Ishikawa (cell line): Measurements from ENCODE around the gene CDHR5.

Experiments used
- CEBPB ChIP-seq: IDR thresholded peaks from 2 replicates; pipeline ENCODE4 v1.6.1; 2012
- CREB1 ChIP-seq: IDR thresholded peaks from 2 replicates; pipeline ENCODE4 v1.6.1; 2012; ENCODE audit warnings: low read depth
- EGR1 ChIP-seq: IDR thresholded peaks from 2 replicates; pipeline ENCODE4 v1.6.1; 2012
- EP300 ChIP-seq: IDR thresholded peaks from 2 replicates; pipeline ENCODE4 v1.6.1; 2012; ENCODE audit warnings: borderline replicate concordance
- FOXM1 ChIP-seq: IDR thresholded peaks from 2 replicates; pipeline ENCODE4 v1.6.1; 2012; ENCODE audit warnings: low read depth, borderline replicate concordance
- MAX ChIP-seq: IDR thresholded peaks from 2 replicates; pipeline ENCODE4 v1.6.1; 2012
- NFIC ChIP-seq: IDR thresholded peaks from 2 replicates; pipeline ENCODE4 v1.6.1; 2012
- RAD21 ChIP-seq: IDR thresholded peaks from 2 replicates; pipeline ENCODE4 v1.6.1; 2012; ENCODE audit warnings: low read depth
- TAF1 ChIP-seq: IDR thresholded peaks from 2 replicates; pipeline ENCODE4 v1.6.1; 2012; ENCODE audit warnings: low read depth, mild to moderate bottlenecking
- TCF12 ChIP-seq: IDR thresholded peaks from 2 replicates; pipeline ENCODE4 v1.6.1; 2012; ENCODE audit warnings: low read depth
- TEAD4 ChIP-seq: IDR thresholded peaks from 2 replicates; pipeline ENCODE4 v1.6.1; 2012
- USF1 ChIP-seq: IDR thresholded peaks from 2 replicates; pipeline ENCODE4 v1.6.1; 2012
- YY1 ChIP-seq: IDR thresholded peaks from 2 replicates; pipeline ENCODE4 v1.6.1; 2012; ENCODE audit warnings: low read depth
- ZBTB7A ChIP-seq: IDR thresholded peaks from 2 replicates; pipeline ENCODE4 v1.6.1; 2012; ENCODE audit warnings: low read depth
- TF ChIP-seq, protein P1 (sequence below): IDR thresholded peaks from 2 replicates; pipeline ENCODE4 v1.6.1; 2012; ENCODE audit warnings: low read depth, mild to moderate bottlenecking

CDHR5 gene

DNA sequence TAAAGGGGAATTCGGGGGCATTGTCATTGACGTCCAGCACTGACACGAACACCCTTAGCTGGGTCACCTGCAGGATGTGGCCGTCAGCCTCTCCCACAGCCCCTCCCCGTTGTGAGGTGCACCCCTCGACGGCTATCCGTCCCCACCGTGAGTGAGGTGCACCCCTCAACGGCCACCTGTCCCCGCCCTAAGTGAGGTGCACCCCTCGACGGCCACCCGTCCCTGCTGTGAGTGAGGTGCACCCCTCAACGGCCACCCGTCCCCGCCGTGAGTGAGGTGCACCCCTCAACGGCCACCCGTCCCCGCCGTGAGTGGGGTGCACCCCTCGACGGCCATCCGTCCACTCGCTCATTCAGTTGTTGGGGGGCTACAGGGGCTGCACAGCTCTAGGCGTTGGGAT, 2.9 kb downstream of the CDHR5 start:
- TF ChIP-seq NFIC (no peak), ZBTB7A (no peak), TCF12 (no peak), FOXM1 (no peak), RAD21 (no peak), CEBPB (no peak)

DNA sequence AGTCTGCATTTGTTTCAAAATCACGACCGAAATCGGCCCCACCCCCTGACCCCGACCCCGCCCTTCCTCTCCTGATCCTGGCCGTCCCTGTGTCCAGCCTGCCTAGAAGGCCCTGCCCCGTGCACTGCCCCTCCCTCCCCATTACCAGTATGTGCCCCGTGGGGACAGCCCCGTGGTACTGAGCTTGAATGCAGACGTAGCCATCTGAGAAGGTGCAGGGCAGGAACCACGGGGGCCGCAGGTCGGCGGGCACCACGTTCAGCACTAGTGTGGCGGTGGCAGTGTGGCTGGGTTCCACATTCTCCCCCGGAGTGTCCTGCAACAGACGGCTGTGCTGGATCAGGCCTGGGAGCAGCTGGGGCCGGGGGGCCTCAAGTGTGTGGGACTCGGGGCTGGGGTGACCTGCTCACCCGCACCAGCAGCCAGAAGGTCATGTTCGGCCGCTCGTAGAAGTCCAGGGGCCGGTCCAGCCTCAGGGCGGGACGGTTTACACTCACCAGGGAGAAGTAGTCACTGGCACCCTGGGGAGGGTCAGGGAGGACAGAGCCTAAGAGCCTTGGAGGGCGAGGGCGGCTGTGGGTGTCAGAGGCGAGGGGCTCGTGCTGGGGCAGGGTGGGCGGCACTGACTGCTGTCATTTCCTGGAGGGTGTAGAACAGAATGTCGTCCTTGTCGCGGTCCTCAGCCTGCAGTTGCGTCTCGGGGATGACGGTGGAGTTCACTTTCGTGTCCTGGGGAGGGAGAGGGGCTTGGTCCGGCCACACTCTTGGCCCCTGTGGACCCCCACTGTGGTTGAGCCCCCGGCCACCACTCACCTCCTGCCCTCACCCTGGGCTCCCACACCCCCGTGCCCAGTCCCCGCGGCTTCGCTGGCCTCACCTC, 3.6 kb downstream of the CDHR5 start:
- TF ChIP-seq EGR1 (no peak), FOXM1 (no peak), CEBPB (no peak), ZBTB7A (no peak), TCF12 (no peak), CREB1 (no peak), MAX (no peak), USF1 (no peak), EP300 (no peak), NFIC (no peak), YY1 (no peak), TAF1 (no peak), RAD21 (no peak), TEAD4 (no peak)
- TF ChIP-seq, protein P1, sequence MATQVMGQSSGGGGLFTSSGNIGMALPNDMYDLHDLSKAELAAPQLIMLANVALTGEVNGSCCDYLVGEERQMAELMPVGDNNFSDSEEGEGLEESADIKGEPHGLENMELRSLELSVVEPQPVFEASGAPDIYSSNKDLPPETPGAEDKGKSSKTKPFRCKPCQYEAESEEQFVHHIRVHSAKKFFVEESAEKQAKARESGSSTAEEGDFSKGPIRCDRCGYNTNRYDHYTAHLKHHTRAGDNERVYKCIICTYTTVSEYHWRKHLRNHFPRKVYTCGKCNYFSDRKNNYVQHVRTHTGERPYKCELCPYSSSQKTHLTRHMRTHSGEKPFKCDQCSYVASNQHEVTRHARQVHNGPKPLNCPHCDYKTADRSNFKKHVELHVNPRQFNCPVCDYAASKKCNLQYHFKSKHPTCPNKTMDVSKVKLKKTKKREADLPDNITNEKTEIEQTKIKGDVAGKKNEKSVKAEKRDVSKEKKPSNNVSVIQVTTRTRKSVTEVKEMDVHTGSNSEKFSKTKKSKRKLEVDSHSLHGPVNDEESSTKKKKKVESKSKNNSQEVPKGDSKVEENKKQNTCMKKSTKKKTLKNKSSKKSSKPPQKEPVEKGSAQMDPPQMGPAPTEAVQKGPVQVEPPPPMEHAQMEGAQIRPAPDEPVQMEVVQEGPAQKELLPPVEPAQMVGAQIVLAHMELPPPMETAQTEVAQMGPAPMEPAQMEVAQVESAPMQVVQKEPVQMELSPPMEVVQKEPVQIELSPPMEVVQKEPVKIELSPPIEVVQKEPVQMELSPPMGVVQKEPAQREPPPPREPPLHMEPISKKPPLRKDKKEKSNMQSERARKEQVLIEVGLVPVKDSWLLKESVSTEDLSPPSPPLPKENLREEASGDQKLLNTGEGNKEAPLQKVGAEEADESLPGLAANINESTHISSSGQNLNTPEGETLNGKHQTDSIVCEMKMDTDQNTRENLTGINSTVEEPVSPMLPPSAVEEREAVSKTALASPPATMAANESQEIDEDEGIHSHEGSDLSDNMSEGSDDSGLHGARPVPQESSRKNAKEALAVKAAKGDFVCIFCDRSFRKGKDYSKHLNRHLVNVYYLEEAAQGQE = no peak

- TF ChIP-seq TCF12 = no peak
- no peak for TF ChIP-seq TEAD4
- no peak for TF ChIP-seq EP300
- TF ChIP-seq NFIC = no peak
- TF ChIP-seq EGR1 = no peak
- no peak for TF ChIP-seq YY1
- no peak for TF ChIP-seq CREB1
- TF ChIP-seq MAX = no peak
- no peak for TF ChIP-seq FOXM1
- TF ChIP-seq TAF1 = no peak
- no peak for TF ChIP-seq USF1
- TF ChIP-seq, protein P1 = no peak
- TF ChIP-seq RAD21 = no peak
- TF ChIP-seq ZBTB7A = no peak
- TF ChIP-seq CEBPB = no peak
These were observed 4.6 kb downstream of the CDHR5 start for GRCh38 chr11:620201-620600.

DNA sequence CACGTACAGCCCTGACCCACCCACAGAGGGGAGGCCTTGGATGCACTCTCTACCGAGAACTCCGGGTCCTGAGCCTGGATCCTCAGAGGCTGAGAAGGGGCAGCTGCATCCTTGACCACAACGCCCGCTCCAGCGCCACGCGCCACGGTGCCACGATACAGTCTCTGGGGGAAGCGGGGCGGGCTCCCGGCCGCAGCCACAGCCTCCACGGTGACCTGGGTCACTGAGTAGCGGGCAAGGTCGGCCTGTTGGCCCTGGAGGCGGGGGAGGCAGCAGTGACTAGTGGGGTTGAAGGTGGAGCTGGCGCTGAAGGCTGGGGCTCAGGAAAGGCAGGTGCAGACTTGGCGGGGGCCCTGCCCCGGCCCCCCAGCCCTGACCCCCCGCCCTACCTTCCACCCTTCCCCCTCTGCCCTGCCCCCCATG, 5.1 kb downstream of the CDHR5 start:
- TF ChIP-seq TAF1 (no peak), YY1 (no peak), TEAD4 (no peak), RAD21 (no peak), EP300 (no peak), MAX (no peak), FOXM1 (no peak)
- TF ChIP-seq, protein P1 = no peak
